Endothelial cell of umbilical vein (primary cell): ENCODE data around the gene CCDC106. TPM values are rescaled to one million over a fixed set of nuclear protein-coding genes. Genes with fewer than 3 reads are reported as not detected.

Source experiments
- BruUV-seq: library from RNA; stranded (reverse); fragments of 400-500 nt; replicated peaks from 2 replicates; lab custom pipeline; 2021; lab: Mats Ljungman, UMichigan
- CTCF ChIA-PET: fragments of 300-600, 350-600 bp; sonication (Branson Sonifier 250); formaldehyde crosslinking; loops from one replicate; lab custom pipeline; 2021; ENCODE audit warnings: antibody characterized with exemption, inconsistent platforms; lab: Charles Lee
- POLR2A ChIA-PET: fragments of 300-600, 350-600 bp; sonication (Branson Sonifier 250); formaldehyde crosslinking; loops from one replicate; lab custom pipeline; 2021; ENCODE audit warnings: antibody characterized with exemption, inconsistent platforms; lab: Charles Lee
- DNase-seq: peaks from one replicate; pipeline ENCODE4 v3.0.0-alpha.2; 2011; ENCODE audit warnings: low read depth, low spot score
- FAIRE-seq: peaks from 2 replicates; lab custom pipeline; 2011; peaks lifted over from hg19 to GRCh38; lab: Jason Lieb, UNC
- H2AFZ ChIP-seq: 2 replicates; pipeline ENCODE4 v1.6.0; 2012; ENCODE audit warnings: low read depth, low read length, control low read depth, inconsistent platforms
- H3K27ac ChIP-seq: 2 replicates; pipeline ENCODE4 v1.5.1; 2011; ENCODE audit warnings: low read depth, mild to moderate bottlenecking, control low read depth, low read length, moderate library complexity; ENCODE audit not compliant: insufficient read depth
- H3K27me3 ChIP-seq, 2 experiments: 2 replicates each; pipeline versions ENCODE4 v1.6.0 to v1.6.1; 2011; ENCODE audit warnings: low read length in 2 of 2, mixed read lengths in 1 of 2; ENCODE audit not compliant: control insufficient read depth in 2 of 2, insufficient read depth in 2 of 2
- H3K36me3 ChIP-seq, 2 experiments: 2 replicates in 1 of 2; 3 replicates in 1 of 2; pipeline ENCODE4 v1.5.1; 2011; ENCODE audit warnings: low read length in 2 of 2, mild to moderate bottlenecking in 1 of 2, moderate library complexity in 1 of 2; ENCODE audit not compliant: control insufficient read depth in 2 of 2, insufficient read depth in 2 of 2; ENCODE audit errors: extremely low read depth in 1 of 2
- H3K4me1 ChIP-seq: 3 replicates; pipeline ENCODE4 v1.5.1; 2011; ENCODE audit warnings: mild to moderate bottlenecking, low read length; ENCODE audit not compliant: control insufficient read depth, insufficient read depth; ENCODE audit errors: extremely low read depth
- H3K4me2 ChIP-seq: 2 replicates; pipeline ENCODE4 v1.6.1; 2011; ENCODE audit warnings: low read length, control low read depth, mixed read lengths; ENCODE audit not compliant: insufficient read depth
- H3K4me3 ChIP-seq, 3 experiments: fragments of 200-600 bp in 1 of 3; sonication (generic), shearing (Covaris generic) in 1 of 3; replicated peaks in 1 of 3; 2 replicates each; pipeline ENCODE4 v1.5.1; 2011 to 2016; ENCODE audit warnings: control low read depth in 3 of 3, low read length in 3 of 3, mild to moderate bottlenecking in 2 of 3, inconsistent platforms in 1 of 3, low read depth in 1 of 3, moderate library complexity in 1 of 3; ENCODE audit not compliant: insufficient read depth in 1 of 3
- H3K79me2 ChIP-seq: 2 replicates; pipeline ENCODE4 v1.6.0; 2012; ENCODE audit warnings: low read length, inconsistent platforms; ENCODE audit not compliant: control insufficient read depth, insufficient read depth
- H3K9ac ChIP-seq: replicated peaks from 2 replicates; pipeline ENCODE3; 2011; ENCODE audit warnings: low read length, control low read depth; ENCODE audit not compliant: insufficient read depth; ENCODE audit errors: extremely low read depth
- H3K9me1 ChIP-seq: replicated peaks from 3 replicates; pipeline ENCODE4 v1.6.0; 2011; ENCODE audit warnings: mild to moderate bottlenecking, low read length; ENCODE audit not compliant: control insufficient read depth, insufficient read depth; ENCODE audit errors: extremely low read depth
- H3K9me3 ChIP-seq: replicated peaks from 2 replicates; pipeline ENCODE4 v1.5.1; 2012; ENCODE audit warnings: low read length, inconsistent platforms; ENCODE audit not compliant: control insufficient read depth, insufficient read depth
- H4K20me1 ChIP-seq: replicated peaks from 2 replicates; pipeline ENCODE3; 2011; ENCODE audit warnings: mild to moderate bottlenecking, low read length; ENCODE audit not compliant: control insufficient read depth, insufficient read depth; ENCODE audit errors: extremely low read depth
- CTCF ChIP-seq, 2 donors: IDR thresholded peaks; 1 replicate in 1 of 2; 2 replicates in 1 of 2; pipeline ENCODE4 v1.5.1; 2011; ENCODE audit warnings: low read length in 2 of 2, mild to moderate bottlenecking in 2 of 2, moderate library complexity in 2 of 2, control low read depth in 1 of 2, inconsistent platforms in 1 of 2, low read depth in 1 of 2; ENCODE audit not compliant: insufficient read depth in 1 of 2; ENCODE audit errors: extremely low read depth in 1 of 2
- EZH2 ChIP-seq: IDR thresholded peaks from 2 replicates; pipeline ENCODE4 v1.6.1; 2012; ENCODE audit warnings: borderline replicate concordance, low read depth, mild to moderate bottlenecking, moderate library complexity, low read length, inconsistent platforms; ENCODE audit not compliant: severe bottlenecking
- FOS ChIP-seq: IDR thresholded peaks from 2 replicates; pipeline ENCODE4 v1.6.1; 2011; ENCODE audit warnings: mild to moderate bottlenecking, low read length, moderate library complexity, borderline replicate concordance; ENCODE audit not compliant: insufficient read depth
- GATA2 ChIP-seq: IDR thresholded peaks from 2 replicates; pipeline ENCODE4 v1.7.0; 2011; ENCODE audit warnings: low read depth, mild to moderate bottlenecking, moderate library complexity, mixed read lengths, low read length; ENCODE audit not compliant: insufficient read length, insufficient read depth
- JUN ChIP-seq: IDR thresholded peaks from 2 replicates; pipeline ENCODE4 v1.6.1; 2011; ENCODE audit warnings: borderline replicate concordance, low read depth; ENCODE audit not compliant: insufficient read length, insufficient read depth
- MAX ChIP-seq: IDR thresholded peaks from 2 replicates; pipeline ENCODE4 v1.6.1; 2011; ENCODE audit not compliant: insufficient read depth, insufficient read length
- MYC ChIP-seq: IDR thresholded peaks from one replicate; pipeline ENCODE4 v1.6.1; 2011; ENCODE audit warnings: mild to moderate bottlenecking, low read depth, low read length
- POLR2A ChIP-seq: IDR thresholded peaks from 2 replicates; pipeline ENCODE4 v1.6.1; 2012; ENCODE audit warnings: low read depth, mild to moderate bottlenecking, control low read depth, low read length
- POLR2AphosphoS5 ChIP-seq: IDR thresholded peaks from 2 replicates; pipeline ENCODE4 v1.6.1; 2012; ENCODE audit warnings: low read depth, mild to moderate bottlenecking, control low read depth, low read length, moderate library complexity; ENCODE audit not compliant: insufficient read depth
- dilution Hi-C: fragments of 300-500 bp; cut with MboI; formaldehyde crosslinking; loops from one replicate; pipeline ENCODE4 v1.15.0; 2019; ENCODE audit warnings: low sequenced_read_pairs; ENCODE audit not compliant: extremely low pct_ligation_motif_present
- intact Hi-C: fragments of 100-400 bp; cut with micrococcal nuclease; formaldehyde crosslinking; loops from one replicate; pipeline ENCODE4 v1.10.0; 2022
- polyA plus RNA-seq, 4 experiments: library from polyadenylated mRNA; depleted of rRNA in 3 of 4; stranded (reverse) in 3 of 4; unstranded in 1 of 4; fragments of >200 nt; gene quantifications; 2 replicates each; pipeline versions ENCODE4 v1.2.1 to v1.2.3, GENCODE V29; 2011 to 2012; ENCODE audit warnings: missing spikeins in 1 of 4
- total RNA-seq: library from RNA; stranded (reverse); gene quantifications from 2 replicates; pipeline ENCODE4 v1.2.3, GENCODE V29; 2021

CCDC106 gene
- total and polyA plus RNA-seq, 2 donors (not counting 3 experiments of a cell fraction or from before 2014, with no cell fraction given), result 11.8 to 12.0 TPM

GRCh38 chr19:55603581-55604292 is 44.3 kb upstream of the CCDC106 start:
- no peak for DNase-seq
- dilution Hi-C loops, result loop anchor here (10.0 kb wide), 1 partner anchor 89 kb away; no protein-coding TSS in a partner anchor
- FAIRE-seq, result peak; percentile 56
- no peak overlapping the region for H3K4me3 ChIP-seq
- intact Hi-C loops, result loop anchor here (10.0 kb wide), 2 partner anchors 219 to 349 kb away; partner anchors contain the start of genes PPP6R1, RPL28 and TMEM238
- CTCF ChIA-PET, result interaction anchor here (0.7 to 3.8 kb wide), 6 partner anchors 18 to 463 kb away, joined by 3 to 25 read pairs (median 3); no protein-coding TSS in a partner anchor
- BruUV-seq, result no TSS peak
- no peak overlapping the region for H3K9ac ChIP-seq
- TF ChIP-seq EZH2 (no peak), POLR2A (no peak), POLR2AphosphoS5 (no peak), FOS (no peak)
- H4K20me1 ChIP-seq, result no peaks in the 10 kb centered on the region
- no peaks in the 10 kb centered on the region for H3K9me3 ChIP-seq
- no peaks in the 10 kb centered on the region for H3K36me3 ChIP-seq
- H3K79me2 ChIP-seq, result peaks cover 18% of the 10 kb centered on the region
- no peaks in the 10 kb centered on the region for H3K27me3 ChIP-seq
- no peak overlapping the region for H2AFZ ChIP-seq
- POLR2A ChIA-PET, result interaction anchor here (1.2 to 1.4 kb wide), 2 partner anchors 22 to 23 kb away, joined by 3 to 4 read pairs; no protein-coding TSS in a partner anchor
- peaks cover 21% of the 10 kb centered on the region for H3K4me1 ChIP-seq
- H3K27ac ChIP-seq, result no peak overlapping the region
- H3K9me1 ChIP-seq, result no peaks in the 10 kb centered on the region
- no peak overlapping the region for H3K4me2 ChIP-seq

GRCh38 chr19:55605207-55605636 is 42.8 kb upstream of the CCDC106 start:
- Histone ChIP-seq H3K9me3 (no peaks in the 10 kb centered on the region), H3K9ac (peak overlapping the region; percentile 76), H3K4me1 (peaks cover 21% of the 10 kb centered on the region), H3K36me3 (peaks cover 0 to 5% of the 10 kb centered on the region in 2 experiments), H2AFZ (peak overlapping the region; percentile 4), H3K9me1 (no peaks in the 10 kb centered on the region), H3K27ac (peak overlapping the region; percentile 76), H4K20me1 (no peaks in the 10 kb centered on the region), H3K79me2 (peaks cover 24% of the 10 kb centered on the region), H3K4me3 (peak overlapping the region in 1 of 3 experiments; percentile 96), H3K27me3 (no peaks in the 10 kb centered on the region), H3K4me2 (no peak overlapping the region)
- BruUV-seq, result no TSS peak
- TF ChIP-seq MAX (peak; percentile 42), FOS (no peak), POLR2AphosphoS5 (peak; percentile 9), EZH2 (no peak), JUN (no peak), MYC (no peak), CTCF (IDR thresholded peaks at IDR 0.05; ENCODE audit: extremely low read depth in 1 of 2, insufficient read depth in 1 of 2, low read depth in 1 of 2, low read length in 2 of 2) (no peak), GATA2 (no peak), POLR2A (peak; percentile 59)
- POLR2A ChIA-PET, result interaction anchor here (1.0 to 1.6 kb wide), 4 partner anchors 12 to 49 kb away, joined by 3 to 5 read pairs (median 4); no protein-coding TSS in a partner anchor
- DNase-seq (peak; percentile 98), FAIRE-seq (peak; percentile 99)
- intact Hi-C loops (loop anchor here (1.0 to 10.0 kb wide), 6 partner anchors 19 to 439 kb away; partner anchors contain the start of genes C19orf85, DNAAF3, ISOC2 and PPP6R1), dilution Hi-C loops (loop anchor here (10.0 kb wide), 1 partner anchor 90 kb away; no protein-coding TSS in a partner anchor)
- CTCF ChIA-PET, result interaction anchor here (1.0 to 3.8 kb wide), 21 partner anchors 12 to 464 kb away, joined by 3 to 40 read pairs (median 7); partner anchors contain the start of genes NAT14 and ZNF784
